ENCODE measurements around the gene GSPT1. TPM values are rescaled to one million over a fixed set of nuclear protein-coding genes. Genes with fewer than 3 reads are reported as not detected.

The GSPT1 gene
- total RNA-seq, 1 experiment from 2014 or later: 47.3 TPM

- DNase-seq (ENCODE audit: low read depth, low spot score): peak; percentile 6
- in situ Hi-C loops (cut with HindIII; ENCODE audit: low pct_unique_long_range_greater_than_20kb, low sequenced_read_pairs): no loop called here
Measured at GRCh38 chr16:11916524-11917285, 949 bp upstream of the GSPT1 start.

GRCh38 chr16:11915114-11915643, 577 bp downstream of the GSPT1 start:
- no peak for DNase-seq (ENCODE audit: low read depth, low spot score)
- in situ Hi-C loops (cut with HindIII; ENCODE audit: low pct_unique_long_range_greater_than_20kb, low sequenced_read_pairs): no loop called here

DNA sequence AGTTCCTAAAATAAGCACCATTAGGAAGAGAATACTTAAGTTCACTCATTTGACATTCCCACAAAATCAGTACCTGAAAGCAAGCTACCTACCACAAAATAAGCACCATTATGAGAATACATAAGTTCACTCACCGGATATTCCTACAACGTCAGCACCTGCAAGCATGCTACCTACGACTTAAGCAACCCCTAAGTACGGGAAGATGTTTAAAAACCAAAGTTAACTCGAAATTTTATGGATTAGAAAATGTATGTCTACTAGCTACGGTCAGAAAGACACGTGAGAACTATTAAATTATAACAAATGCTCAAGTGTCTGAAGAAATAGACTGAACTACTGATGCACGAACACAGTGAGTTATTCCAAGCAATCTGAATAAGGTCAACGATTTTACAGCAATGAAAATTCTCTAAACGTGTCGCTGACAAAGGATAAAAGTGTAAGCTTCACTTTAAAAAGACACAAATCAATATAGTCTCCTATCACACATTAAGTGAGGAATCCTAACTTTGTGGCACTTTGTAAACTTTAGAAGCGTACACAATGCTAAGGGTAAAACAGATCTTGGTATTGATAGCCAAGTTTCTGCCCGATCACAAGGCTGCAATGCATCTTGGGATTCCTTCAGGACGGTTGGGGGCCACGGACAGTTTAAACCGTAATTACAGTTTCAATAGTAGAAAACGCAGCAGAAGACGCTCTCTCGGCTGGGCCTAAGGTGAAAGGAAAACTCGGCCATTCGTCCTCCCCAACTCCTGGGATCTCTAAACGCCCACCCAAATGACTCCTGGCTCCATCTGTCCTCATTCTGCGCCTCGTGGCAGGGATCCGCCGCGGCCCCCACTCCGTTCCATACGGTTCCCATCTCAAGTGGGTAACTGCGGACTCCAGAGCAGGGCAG, 1.3 kb downstream of the GSPT1 start:
- in situ Hi-C loops (cut with HindIII; ENCODE audit: low pct_unique_long_range_greater_than_20kb, low sequenced_read_pairs): no loop called here
- DNase-seq (ENCODE audit: low read depth, low spot score): peak; percentile 25

- in situ Hi-C loops (cut with HindIII; ENCODE audit: low pct_unique_long_range_greater_than_20kb, low sequenced_read_pairs): no loop called here
- peak; percentile 12 for DNase-seq (ENCODE audit: low read depth, low spot score)
Measured at GRCh38 chr16:11913425-11914079, 2.2 kb downstream of the GSPT1 start.

GRCh38 chr16:11909653-11910545, 5.9 kb downstream of the GSPT1 start:
- in situ Hi-C loops (cut with HindIII; ENCODE audit: low pct_unique_long_range_greater_than_20kb, low sequenced_read_pairs): no loop called here
- DNase-seq (ENCODE audit: low read depth, low spot score): no peak

GRCh38 chr16:11907160-11907970, 8.4 kb downstream of the GSPT1 start:
- in situ Hi-C loops (cut with HindIII; ENCODE audit: low pct_unique_long_range_greater_than_20kb, low sequenced_read_pairs): no loop called here
- no peak for DNase-seq (ENCODE audit: low read depth, low spot score)

GRCh38 chr16:11903906-11904305, 11.8 kb downstream of the GSPT1 start:
- no peak for DNase-seq (ENCODE audit: low read depth, low spot score)
- in situ Hi-C loops (cut with HindIII; ENCODE audit: low pct_unique_long_range_greater_than_20kb, low sequenced_read_pairs): no loop called here

DNA sequence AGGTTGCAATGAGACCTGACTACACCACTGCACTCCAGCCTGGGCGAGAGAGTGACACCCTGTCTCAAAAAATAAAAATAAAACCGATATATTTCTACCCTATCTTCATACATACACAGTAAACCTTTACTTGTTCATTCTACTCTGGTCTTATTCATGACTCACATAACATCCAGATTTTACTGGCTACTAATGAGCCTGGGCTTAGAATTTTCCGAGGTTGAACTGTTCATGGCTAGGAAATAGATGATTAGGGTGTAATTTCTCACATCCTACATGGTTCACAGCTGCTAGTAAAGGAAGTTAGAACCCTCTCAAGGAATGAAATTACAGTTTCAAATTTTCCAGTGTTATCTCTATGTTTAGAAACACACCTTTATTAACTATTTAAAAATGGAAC, 14.7 kb downstream of the GSPT1 start:
- DNase-seq (ENCODE audit: low read depth, low spot score): no peak
- in situ Hi-C loops (cut with HindIII; ENCODE audit: low pct_unique_long_range_greater_than_20kb, low sequenced_read_pairs): no loop called here

DNA sequence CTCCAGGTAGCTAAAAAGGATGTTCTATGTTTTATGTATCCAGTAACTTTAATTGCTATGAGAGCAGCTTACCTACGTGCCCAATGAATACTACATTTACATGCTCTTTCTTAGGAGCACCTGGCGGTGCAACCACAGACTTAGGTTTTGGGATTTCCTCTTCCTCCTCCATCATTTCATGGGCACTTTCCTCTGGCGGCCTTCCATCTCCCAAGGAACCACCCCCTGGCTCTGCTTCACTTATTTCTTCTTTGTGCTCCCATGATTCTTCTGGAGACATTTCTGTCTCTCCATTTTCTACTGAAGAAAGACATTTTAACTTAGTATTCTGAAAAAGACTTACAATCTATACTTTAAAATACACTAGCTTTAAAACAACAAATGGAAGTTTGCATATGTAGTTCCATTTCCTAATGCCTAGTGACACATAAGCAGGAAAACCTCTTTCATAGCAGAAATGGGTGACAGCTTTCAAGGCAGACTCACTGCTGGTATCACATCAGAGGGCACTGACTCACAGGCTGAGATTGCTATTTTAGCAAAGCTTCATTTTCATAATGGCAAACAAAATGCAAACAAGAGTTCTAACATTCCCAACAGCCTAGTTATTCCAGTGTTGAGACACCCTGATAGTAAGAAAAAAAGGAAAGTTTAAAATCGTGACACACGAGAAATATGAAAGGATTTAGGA, 19.1 kb downstream of the GSPT1 start:
- in situ Hi-C loops (cut with HindIII; ENCODE audit: low pct_unique_long_range_greater_than_20kb, low sequenced_read_pairs): no loop called here
- no peak for DNase-seq (ENCODE audit: low read depth, low spot score)

DNA sequence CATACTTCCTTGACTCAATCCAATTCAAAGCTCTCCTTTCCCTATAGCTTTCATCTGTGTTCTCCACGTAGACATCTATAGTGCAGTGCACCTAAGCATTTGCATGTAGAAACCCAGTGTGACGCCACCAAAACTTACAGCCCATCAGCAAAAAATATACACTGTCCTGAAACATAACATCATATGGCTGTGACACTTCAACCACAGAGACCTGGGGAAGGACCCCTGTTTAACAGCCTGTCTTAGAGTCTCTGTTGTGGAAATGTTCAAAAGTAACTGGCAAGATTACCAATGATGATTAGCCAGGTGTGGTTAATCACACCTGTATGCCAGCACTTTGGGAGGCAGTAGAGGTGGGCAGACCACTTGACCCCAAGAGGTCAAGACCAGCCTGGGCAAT, 22.2 kb downstream of the GSPT1 start:
- no peak for DNase-seq (ENCODE audit: low read depth, low spot score)
- in situ Hi-C loops (cut with HindIII; ENCODE audit: low pct_unique_long_range_greater_than_20kb, low sequenced_read_pairs): no loop called here

DNA sequence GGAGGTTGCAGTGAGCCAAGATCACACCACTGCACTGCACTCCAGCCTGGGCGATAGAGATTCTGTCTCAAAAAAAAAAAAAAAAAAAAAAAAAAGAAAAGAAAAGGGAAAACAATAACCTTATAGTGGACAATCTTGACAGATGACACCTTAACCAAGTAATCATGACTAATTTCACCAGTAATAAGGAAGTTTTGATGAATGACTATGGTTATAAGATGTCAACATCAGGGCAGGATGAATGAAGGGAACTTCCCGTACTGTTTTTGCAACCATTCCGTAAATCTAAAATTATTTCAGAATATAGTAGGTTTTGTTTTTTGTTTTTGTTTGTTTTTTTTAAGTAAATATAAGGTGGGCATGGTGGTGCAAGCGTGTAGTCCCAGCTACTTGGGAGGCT, 23.0 kb downstream of the GSPT1 start:
- DNase-seq (ENCODE audit: low read depth, low spot score): no peak
- in situ Hi-C loops (cut with HindIII; ENCODE audit: low pct_unique_long_range_greater_than_20kb, low sequenced_read_pairs): no loop called here

DNA sequence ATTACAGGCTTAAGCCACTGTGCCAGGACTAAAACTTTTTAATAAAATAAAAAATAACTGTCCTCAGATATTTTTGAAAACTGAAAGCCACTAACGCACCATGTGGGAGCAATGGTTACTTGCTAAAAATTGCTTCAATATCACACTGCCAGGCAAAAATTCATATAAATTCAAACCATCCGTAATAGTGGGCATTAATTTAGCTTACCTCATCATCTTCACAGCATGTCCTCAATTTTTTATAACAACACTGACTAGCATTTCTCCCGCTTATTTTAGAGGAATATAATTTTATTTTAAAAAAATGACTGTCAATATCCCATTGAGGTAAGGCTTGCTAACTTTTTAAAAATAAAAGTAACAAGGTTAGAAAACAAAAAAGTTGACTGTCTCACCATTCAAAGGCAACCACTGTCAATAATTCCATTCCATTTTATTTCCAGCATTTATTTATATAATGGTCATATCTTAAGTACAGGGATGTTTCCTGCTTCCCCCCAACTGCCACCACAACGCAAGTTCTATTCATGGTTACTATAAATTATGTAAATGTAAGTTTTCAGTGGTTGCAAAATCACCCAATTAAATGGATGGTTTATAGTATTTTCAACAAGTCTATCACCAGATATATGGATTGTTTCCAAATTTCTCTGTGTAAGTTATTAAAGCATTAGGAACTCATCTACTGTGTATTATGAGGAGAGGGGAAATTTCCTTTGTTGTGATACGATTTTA, 25.4 kb downstream of the GSPT1 start:
- in situ Hi-C loops (cut with HindIII; ENCODE audit: low pct_unique_long_range_greater_than_20kb, low sequenced_read_pairs): no loop called here
- no peak for DNase-seq (ENCODE audit: low read depth, low spot score)

GRCh38 chr16:11886881-11887280, 28.9 kb downstream of the GSPT1 start:
- in situ Hi-C loops (cut with HindIII; ENCODE audit: low pct_unique_long_range_greater_than_20kb, low sequenced_read_pairs): no loop called here
- DNase-seq (ENCODE audit: low read depth, low spot score): no peak

DNA sequence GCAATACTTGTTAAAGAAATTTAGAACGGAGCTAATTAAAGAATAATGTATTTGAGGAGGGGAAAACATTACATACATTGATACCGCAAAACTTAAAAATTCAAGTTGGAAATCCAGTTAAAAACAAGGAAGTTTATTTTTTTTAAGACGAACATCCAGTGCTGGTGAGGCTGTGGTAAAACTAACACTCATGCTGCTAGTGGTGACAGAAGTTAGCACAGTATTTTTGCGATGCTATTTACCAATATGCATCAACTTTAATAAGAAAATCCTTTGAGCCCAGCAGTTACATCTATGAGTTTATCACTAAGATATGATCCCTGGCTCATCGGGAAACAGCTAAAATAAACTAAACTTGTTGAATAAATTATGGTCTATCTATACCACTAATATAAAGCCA, 31.7 kb downstream of the GSPT1 start:
- in situ Hi-C loops (cut with HindIII; ENCODE audit: low pct_unique_long_range_greater_than_20kb, low sequenced_read_pairs): no loop called here
- DNase-seq (ENCODE audit: low read depth, low spot score): no peak

- in situ Hi-C loops (cut with HindIII; ENCODE audit: low pct_unique_long_range_greater_than_20kb, low sequenced_read_pairs): no loop called here
- DNase-seq (ENCODE audit: low read depth, low spot score): no peak
Measured at GRCh38 chr16:11880007-11880406, 35.7 kb downstream of the GSPT1 start.

Measured in SK-MEL-5 (cell line).